ENCODE data around the gene CSGALNACT2. TPM values are rescaled to one million over a fixed set of nuclear protein-coding genes. Genes with fewer than 3 reads are reported as not detected.
A peak's percentile ranks its signal among the peaks of the same experiment; 100 is the strongest.

The CSGALNACT2 gene
- total and polyA plus RNA-seq, 10 of the 15 experiments (the other 5 are each of a cell fraction or from before 2014, with no cell fraction given) = 2.5 to 12.6 (median 8.7) TPM

DNA sequence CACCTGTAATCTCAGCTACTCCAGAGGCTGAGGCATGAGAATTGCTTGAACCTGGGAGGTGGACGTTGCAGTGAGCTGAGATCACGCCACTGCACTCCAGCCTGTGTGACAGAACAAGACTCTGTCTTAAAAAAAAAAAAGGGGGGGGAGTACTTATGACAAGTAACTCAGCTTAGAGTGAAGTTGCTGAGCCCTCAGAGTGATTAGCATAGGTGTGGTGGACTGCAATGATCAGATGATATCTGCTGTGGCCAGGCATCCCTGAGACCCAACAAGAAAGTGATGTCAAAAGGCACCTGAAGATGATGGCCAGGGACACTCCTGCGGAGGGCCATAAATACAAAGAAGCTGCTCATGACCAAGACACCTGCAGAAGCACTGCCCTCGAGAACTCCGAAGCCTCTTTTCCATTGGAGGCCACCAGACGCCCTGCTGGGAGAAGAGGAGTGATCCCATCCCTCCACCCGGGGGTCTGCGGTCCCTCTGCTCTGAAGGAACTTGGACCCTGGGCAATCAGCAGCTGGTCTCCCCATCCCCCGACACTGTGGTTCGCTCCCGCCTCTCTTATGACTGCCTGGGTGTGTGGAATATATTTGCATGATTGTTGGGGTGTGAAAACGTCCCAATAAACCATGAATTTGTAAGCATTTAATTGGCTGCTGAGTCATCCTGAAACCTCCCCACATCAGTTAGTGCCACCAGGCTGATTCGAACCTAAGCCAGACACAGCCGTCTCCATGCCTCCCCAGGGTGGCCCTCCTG lies 82.6 kb downstream of the CSGALNACT2 start (continued):
- TF ChIP-seq NR2C1 (IDR thresholded peaks at IDR 0.05) (no peak), ATF7 (IDR thresholded peaks at IDR 0.05; ENCODE audit: low read depth) (0 out of 2 replicates have a peak, but pooled peaks have one; percentile 42), POU2F2 (IDR thresholded peaks at IDR 0.05; ENCODE audit: borderline replicate concordance, low read depth, low read length) (peak; percentile 77; the same call in 1 of the 3 replicates), IKZF1 (conservative IDR thresholded peaks at IDR 0.05) (peak; percentile 79), YY1 (IDR thresholded peaks at IDR 0.05; ENCODE audit: low read depth, low read length) (no peak), IKZF2 (IDR thresholded peaks at IDR 0.05) (peak; percentile 9 to 51; a peak in 1 of 4 replicates), PML (IDR thresholded peaks at IDR 0.05; ENCODE audit: low read length) (no peak), EGR1 (IDR thresholded peaks at IDR 0.05; ENCODE audit: borderline replicate concordance in 1 of 2, low read depth in 2 of 2, low read length in 2 of 2) (no peak), SMAD5 (IDR thresholded peaks at IDR 0.05; ENCODE audit: low read depth) (no peak), CBX5 (IDR thresholded peaks at IDR 0.05; ENCODE audit: low read depth) (no peak), DPF2 (IDR thresholded peaks at IDR 0.05) (peak; percentile 88), IRF4 (IDR thresholded peaks at IDR 0.05; ENCODE audit: low read depth, low read length) (peak; percentile 32; the same call in 1 of the 2 replicates), MTA2 (IDR thresholded peaks at IDR 0.05; ENCODE audit: low read depth) (peak; percentile 93), SMAD1 (IDR thresholded peaks at IDR 0.05; ENCODE audit: low read depth, partially characterized antibody) (no peak)
- TF ChIP-seq, protein P1, sequence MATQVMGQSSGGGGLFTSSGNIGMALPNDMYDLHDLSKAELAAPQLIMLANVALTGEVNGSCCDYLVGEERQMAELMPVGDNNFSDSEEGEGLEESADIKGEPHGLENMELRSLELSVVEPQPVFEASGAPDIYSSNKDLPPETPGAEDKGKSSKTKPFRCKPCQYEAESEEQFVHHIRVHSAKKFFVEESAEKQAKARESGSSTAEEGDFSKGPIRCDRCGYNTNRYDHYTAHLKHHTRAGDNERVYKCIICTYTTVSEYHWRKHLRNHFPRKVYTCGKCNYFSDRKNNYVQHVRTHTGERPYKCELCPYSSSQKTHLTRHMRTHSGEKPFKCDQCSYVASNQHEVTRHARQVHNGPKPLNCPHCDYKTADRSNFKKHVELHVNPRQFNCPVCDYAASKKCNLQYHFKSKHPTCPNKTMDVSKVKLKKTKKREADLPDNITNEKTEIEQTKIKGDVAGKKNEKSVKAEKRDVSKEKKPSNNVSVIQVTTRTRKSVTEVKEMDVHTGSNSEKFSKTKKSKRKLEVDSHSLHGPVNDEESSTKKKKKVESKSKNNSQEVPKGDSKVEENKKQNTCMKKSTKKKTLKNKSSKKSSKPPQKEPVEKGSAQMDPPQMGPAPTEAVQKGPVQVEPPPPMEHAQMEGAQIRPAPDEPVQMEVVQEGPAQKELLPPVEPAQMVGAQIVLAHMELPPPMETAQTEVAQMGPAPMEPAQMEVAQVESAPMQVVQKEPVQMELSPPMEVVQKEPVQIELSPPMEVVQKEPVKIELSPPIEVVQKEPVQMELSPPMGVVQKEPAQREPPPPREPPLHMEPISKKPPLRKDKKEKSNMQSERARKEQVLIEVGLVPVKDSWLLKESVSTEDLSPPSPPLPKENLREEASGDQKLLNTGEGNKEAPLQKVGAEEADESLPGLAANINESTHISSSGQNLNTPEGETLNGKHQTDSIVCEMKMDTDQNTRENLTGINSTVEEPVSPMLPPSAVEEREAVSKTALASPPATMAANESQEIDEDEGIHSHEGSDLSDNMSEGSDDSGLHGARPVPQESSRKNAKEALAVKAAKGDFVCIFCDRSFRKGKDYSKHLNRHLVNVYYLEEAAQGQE (IDR thresholded peaks at IDR 0.05; ENCODE audit: low read depth, low read length) = no peak
- TF ChIP-seq, protein P2, sequence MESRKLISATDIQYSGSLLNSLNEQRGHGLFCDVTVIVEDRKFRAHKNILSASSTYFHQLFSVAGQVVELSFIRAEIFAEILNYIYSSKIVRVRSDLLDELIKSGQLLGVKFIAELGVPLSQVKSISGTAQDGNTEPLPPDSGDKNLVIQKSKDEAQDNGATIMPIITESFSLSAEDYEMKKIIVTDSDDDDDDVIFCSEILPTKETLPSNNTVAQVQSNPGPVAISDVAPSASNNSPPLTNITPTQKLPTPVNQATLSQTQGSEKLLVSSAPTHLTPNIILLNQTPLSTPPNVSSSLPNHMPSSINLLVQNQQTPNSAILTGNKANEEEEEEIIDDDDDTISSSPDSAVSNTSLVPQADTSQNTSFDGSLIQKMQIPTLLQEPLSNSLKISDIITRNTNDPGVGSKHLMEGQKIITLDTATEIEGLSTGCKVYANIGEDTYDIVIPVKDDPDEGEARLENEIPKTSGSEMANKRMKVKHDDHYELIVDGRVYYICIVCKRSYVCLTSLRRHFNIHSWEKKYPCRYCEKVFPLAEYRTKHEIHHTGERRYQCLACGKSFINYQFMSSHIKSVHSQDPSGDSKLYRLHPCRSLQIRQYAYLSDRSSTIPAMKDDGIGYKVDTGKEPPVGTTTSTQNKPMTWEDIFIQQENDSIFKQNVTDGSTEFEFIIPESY (IDR thresholded peaks at IDR 0.05) = no peak
- TF ChIP-seq, protein P3, sequence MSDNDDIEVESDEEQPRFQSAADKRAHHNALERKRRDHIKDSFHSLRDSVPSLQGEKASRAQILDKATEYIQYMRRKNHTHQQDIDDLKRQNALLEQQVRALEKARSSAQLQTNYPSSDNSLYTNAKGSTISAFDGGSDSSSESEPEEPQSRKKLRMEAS (IDR thresholded peaks at IDR 0.05; ENCODE audit: low read depth, low read length) = no peak
- TF ChIP-seq, protein P4, sequence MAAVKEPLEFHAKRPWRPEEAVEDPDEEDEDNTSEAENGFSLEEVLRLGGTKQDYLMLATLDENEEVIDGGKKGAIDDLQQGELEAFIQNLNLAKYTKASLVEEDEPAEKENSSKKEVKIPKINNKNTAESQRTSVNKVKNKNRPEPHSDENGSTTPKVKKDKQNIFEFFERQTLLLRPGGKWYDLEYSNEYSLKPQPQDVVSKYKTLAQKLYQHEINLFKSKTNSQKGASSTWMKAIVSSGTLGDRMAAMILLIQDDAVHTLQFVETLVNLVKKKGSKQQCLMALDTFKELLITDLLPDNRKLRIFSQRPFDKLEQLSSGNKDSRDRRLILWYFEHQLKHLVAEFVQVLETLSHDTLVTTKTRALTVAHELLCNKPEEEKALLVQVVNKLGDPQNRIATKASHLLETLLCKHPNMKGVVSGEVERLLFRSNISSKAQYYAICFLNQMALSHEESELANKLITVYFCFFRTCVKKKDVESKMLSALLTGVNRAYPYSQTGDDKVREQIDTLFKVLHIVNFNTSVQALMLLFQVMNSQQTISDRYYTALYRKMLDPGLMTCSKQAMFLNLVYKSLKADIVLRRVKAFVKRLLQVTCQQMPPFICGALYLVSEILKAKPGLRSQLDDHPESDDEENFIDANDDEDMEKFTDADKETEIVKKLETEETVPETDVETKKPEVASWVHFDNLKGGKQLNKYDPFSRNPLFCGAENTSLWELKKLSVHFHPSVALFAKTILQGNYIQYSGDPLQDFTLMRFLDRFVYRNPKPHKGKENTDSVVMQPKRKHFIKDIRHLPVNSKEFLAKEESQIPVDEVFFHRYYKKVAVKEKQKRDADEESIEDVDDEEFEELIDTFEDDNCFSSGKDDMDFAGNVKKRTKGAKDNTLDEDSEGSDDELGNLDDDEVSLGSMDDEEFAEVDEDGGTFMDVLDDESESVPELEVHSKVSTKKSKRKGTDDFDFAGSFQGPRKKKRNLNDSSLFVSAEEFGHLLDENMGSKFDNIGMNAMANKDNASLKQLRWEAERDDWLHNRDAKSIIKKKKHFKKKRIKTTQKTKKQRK (IDR thresholded peaks at IDR 0.05; ENCODE audit: low read depth, low read length) = no peak
